ENCODE data around the gene MRPL45.
"Not testable (repeated sequence)": the region's sequence is repeated elsewhere in the genome, so short reads cannot be mapped to it uniquely, and the experiment has no call there.

MRPL45 gene

GRCh38 chr17:38296834-38297517 is at the start of gene MRPL45:
Gene MRPL45, plus strand, starts transcription at chr17:38297168. Its CDS starts 16 bp downstream, at chr17:38297184.
- DNase-seq, result peak; percentile 97

- DNase-seq, result not testable (repeated sequence)
Measured at GRCh38 chr17:38253191-38253590, 43.8 kb upstream of the MRPL45 start.

- not testable (repeated sequence) for DNase-seq
Measured at GRCh38 chr17:38254357-38254756, 42.6 kb upstream of the MRPL45 start.

GRCh38 chr17:38257013-38257621 is 39.9 kb upstream of the MRPL45 start:
- peak; percentile 90 for DNase-seq

- not testable (repeated sequence) for DNase-seq
Measured at GRCh38 chr17:38265974-38266506, 30.9 kb upstream of the MRPL45 start.

GRCh38 chr17:38266571-38266970 is 30.4 kb upstream of the MRPL45 start:
- not testable (repeated sequence) for DNase-seq

GRCh38 chr17:38268138-38268537 is 28.8 kb upstream of the MRPL45 start:
- not testable (repeated sequence) for DNase-seq

- not testable (repeated sequence) for DNase-seq
Measured at GRCh38 chr17:38269045-38269444, 27.9 kb upstream of the MRPL45 start.

GRCh38 chr17:38269552-38269951 is 27.4 kb upstream of the MRPL45 start:
- not testable (repeated sequence) for DNase-seq

GRCh38 chr17:38285994-38286393 is 11.0 kb upstream of the MRPL45 start:
- not testable (repeated sequence) for DNase-seq

- DNase-seq, result not testable (repeated sequence)
Measured at GRCh38 chr17:38286501-38287091, 10.4 kb upstream of the MRPL45 start.

GRCh38 chr17:38288217-38288827 is 8.6 kb upstream of the MRPL45 start:
- not testable (repeated sequence) for DNase-seq

- DNase-seq, result not testable (repeated sequence)
Measured at GRCh38 chr17:38289760-38290159, 7.2 kb upstream of the MRPL45 start.

- DNase-seq, result not testable (repeated sequence)
Measured at GRCh38 chr17:38295602-38296365, 1.2 kb upstream of the MRPL45 start.

- DNase-seq, result no peak
Measured at GRCh38 chr17:38315497-38315896, 18.5 kb downstream of the MRPL45 start.

- DNase-seq, result no peak
Measured at GRCh38 chr17:38317081-38317480, 20.1 kb downstream of the MRPL45 start.

GRCh38 chr17:38320482-38320881 is 23.5 kb downstream of the MRPL45 start:
- no peak for DNase-seq

GRCh38 chr17:38322156-38322779 is 25.3 kb downstream of the MRPL45 start:
- DNase-seq, result peak; percentile 66

GRCh38 chr17:38322897-38323296 is 25.9 kb downstream of the MRPL45 start:
- no peak for DNase-seq

GRCh38 chr17:38324141-38324697 is 27.3 kb downstream of the MRPL45 start:
- no peak for DNase-seq

GRCh38 chr17:38324772-38325171 is 27.8 kb downstream of the MRPL45 start:
- DNase-seq, result no peak
